CD4-positive, alpha-beta T cell treated with Interleukin-2 at 100 ng/mL for 4 hours (primary cell): Measurements from ENCODE around the gene GPR157.
"Not testable (repeated sequence)": the region's sequence is repeated elsewhere in the genome, so short reads cannot be mapped to it uniquely, and the experiment has no call there.

ENCODE experiments used
- DNase-seq: peaks from one replicate; pipeline ENCODE4 v3.0.0-alpha.2; 2020; ENCODE audit warnings: low spot score

GPR157 gene

DNA sequence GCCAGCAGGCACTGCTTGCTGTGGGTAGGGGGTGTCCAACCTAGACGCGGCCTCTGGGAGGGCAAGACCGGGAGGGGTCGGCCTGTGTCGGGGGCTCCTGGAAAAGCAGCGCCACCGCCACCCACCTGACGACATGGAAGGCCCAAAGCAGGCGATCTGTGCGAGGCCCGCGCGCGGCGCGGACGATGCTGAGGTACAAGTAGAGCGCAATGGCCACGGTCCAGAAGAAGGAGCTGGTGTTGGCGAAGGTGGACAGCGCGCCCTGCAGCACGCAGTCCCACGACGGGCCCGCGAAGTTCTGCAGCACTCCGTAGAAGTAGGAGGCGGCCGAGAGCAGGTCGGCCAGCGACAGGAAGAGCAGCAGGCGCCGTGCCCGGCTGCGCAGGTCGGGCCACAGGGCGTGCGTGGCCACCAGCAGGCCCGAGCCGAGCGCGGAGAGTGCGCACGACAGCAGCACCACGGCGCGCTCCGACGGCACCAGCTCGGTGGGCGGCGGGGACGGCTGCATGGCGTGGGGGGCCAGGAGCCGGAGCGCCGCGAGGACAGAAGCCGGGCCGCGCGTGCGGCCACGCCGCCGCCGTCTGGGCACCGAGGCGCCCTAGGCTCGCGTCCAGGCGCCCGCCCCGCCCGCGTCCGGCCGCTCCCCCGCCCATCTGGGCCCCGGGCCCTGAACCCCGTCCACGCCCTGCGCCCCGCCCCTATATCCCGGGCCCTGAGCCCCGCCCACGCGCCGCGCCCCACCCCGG, at the start of gene GPR157:
Gene GPR157 (minus strand): TSS at position 583 of the 746 bp plus-strand sequence. CDS start 75 bp downstream, at position 508.
- peak; percentile 78 for DNase-seq

DNA sequence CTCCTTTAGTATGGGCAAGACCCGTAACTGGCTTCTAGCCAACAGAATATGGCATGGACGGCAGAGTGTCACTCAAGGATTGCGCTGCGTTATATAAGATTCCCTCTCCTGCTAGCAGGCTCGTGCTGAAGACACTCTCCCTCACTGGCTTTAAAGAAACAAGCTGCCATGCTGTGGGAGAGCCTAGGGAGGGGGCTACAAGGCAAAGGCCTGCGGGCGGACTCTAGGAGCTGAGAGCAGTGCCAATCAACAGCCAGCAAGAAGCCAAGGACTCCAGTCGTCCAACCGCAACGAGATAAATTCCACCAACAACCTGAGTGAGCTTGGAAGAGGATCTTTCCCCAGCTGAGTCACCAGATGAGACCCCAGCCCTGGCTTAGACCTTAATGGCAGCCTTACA, 45.9 kb upstream of the GPR157 start:
- no peak for DNase-seq

- no peak for DNase-seq
Measured at GRCh38 chr1:9174243-9174642, 45.3 kb upstream of the GPR157 start.

GRCh38 chr1:9169601-9170137, 40.8 kb upstream of the GPR157 start:
- no peak for DNase-seq

DNA sequence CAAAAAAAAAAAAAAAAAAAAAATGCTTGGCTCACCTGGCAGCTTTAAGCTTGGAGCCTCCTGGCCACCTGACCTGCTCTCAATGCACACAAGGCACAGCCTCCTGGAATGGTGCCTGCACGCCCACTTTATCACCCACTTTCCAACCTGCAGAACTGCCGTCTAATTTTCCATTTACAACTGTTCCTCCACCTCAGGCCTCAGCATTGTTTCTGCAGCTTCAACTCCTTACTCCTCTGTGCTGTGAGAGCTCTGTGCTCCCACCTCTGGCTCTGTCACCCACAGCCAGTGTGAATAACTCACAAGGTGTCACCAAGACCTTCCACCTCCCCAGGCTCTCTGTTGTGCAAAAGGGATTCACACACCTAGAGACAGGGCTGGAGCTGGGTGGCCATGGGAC, 38.7 kb upstream of the GPR157 start:
- DNase-seq: no peak

GRCh38 chr1:9166289-9167235, 37.7 kb upstream of the GPR157 start:
- no peak for DNase-seq

GRCh38 chr1:9165396-9165795, 36.5 kb upstream of the GPR157 start:
- no peak for DNase-seq

DNA sequence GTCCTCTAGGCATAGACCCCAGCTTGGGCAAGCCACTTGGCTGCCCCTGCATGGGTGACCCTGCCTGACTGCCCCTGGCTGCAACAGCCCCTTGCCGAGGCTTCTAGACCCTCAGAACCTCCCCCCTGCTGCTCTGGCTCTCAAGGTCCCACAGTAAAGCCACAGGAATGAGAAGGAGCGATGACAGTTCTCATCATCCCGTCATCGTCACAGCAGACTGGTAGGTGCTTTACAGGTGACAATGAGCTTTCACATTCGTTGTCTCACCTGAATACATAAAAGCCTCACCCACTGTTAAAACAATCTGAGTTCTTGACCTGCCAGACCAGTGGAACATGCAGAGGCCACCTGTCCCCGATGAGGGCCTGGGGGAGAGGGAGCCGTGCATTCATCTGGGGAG, 36.0 kb upstream of the GPR157 start:
- no peak for DNase-seq

GRCh38 chr1:9164532-9164900, 35.6 kb upstream of the GPR157 start:
- no peak for DNase-seq

GRCh38 chr1:9161963-9162362, 33.1 kb upstream of the GPR157 start:
- no peak for DNase-seq

DNA sequence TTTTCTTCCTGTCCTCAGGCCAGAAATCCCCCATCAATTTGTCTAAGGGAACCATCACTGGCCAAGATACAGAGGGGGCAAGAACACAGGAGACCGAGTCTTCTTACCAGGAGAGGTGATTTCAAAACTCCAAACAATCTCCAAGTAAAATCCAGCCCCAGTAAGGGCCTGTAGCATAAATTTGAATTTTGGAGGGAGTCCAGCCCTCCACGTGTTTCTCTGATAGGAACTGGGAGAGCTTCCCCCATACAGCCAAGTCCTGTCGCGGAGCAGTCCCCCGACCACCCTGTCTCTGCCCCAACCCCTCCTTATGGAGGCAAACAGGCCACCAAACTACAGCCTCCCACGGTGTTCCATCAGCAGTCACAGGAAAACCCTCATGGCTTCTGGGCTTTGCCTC, 32.4 kb upstream of the GPR157 start:
- no peak for DNase-seq

DNA sequence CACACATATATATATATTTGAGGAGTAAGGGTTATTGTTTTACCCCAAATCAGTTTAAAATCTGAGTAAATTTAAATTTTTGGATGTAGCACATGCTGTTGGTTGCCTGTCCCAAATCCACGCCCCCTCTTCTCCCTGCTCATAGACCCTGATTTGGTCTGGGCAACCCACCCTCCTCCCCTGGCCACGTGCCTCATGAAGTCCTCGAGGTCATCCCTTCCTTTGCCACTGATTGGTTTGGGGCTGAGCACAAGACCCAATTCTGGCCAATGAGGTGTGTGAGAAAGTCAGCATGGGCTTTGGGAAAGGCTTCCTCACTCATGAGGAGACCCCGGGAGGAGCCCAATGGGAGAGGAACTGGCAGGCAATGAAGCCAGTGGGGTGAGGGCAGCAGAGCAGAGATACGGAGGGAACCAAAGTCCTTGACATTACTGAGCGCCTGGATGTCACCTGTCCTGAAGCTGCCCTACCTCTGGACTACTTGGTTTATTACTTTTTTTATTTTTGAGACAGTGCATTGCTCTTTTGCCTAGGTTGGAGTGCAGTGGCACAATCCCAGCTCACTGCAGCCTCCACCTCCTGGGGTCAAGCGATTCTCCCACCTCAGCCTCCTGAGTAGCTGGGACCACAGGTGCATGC, 31.3 kb upstream of the GPR157 start:
- DNase-seq: no peak

DNA sequence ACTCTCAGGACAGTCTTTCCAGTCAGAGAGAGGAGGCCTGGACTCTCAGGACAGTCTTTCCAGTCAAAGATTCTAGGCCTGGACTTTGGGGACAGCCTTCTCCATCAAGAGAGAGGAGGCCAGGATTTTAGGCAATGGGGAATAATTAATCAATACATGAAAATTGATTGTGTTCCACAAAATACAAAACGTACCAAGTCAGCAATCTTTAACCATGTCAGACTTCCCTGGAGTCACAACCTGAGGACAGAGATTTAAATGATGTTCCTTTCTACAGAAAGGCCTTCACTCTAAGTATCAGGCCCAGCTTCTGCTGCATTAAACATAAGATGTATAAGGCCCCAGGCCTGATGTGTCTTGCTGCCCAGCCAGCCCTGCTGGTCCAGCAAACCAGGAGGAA, 27.0 kb upstream of the GPR157 start:
- no peak for DNase-seq

DNA sequence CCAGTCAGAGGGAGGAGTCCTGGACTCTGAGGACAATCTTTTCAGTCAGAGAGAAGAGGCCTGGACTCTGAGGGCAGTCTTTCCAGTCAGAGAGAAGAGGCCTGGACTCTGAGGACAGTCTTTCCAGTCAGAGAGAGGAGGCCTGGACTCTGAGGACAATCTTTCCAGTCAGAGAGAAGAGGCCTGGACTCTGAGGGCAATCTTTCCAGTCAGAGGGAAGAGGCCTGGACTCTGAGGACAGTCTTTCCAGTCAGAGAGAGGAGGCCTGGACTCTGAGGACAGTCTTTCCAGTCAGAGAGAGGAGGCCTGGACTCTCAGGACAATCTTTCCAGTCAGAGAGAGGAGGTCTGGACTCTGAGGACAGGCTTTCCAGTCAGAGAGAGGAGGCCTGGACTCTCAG, 26.5 kb upstream of the GPR157 start:
- DNase-seq: not testable (repeated sequence)

DNA sequence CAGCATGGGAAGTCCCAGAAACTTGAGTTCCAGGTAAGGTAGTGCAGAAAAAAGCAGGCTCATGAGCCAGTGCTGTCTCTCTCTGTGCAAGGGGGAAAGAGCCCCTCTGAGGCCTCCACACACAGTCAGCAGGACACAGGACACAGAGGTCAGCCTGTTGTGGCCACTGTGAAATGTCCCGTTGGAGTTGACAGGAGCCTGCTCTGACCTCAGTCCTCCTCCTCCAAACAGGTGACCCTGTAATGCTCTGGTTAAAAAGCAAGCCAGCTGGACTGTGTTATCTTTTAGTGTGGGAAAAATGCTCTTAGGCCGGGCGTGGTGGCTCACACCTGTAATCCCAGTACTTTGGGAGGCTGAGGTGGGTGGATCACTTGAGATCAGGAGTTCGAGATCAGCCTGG, 24.2 kb upstream of the GPR157 start:
- DNase-seq: no peak

DNA sequence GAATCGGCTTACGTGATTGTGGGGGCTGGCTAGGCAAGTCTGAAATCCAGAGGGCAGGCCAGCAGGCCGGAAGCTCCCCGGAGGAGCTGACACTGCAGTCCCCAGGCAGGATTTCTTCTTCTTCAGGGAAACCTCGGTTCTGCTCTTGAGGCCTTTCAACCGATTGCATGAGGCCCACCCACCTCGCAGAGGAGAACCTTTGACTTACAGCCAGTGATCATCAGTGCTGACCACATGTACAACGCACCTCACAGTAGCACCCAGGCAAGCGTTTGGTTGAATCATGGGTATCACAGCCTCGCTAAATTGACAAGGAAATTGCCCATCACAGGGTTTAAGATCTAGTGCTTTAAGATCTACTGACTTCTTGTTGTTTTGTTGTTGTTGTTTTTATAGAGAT, 23.6 kb upstream of the GPR157 start:
- no peak for DNase-seq

DNA sequence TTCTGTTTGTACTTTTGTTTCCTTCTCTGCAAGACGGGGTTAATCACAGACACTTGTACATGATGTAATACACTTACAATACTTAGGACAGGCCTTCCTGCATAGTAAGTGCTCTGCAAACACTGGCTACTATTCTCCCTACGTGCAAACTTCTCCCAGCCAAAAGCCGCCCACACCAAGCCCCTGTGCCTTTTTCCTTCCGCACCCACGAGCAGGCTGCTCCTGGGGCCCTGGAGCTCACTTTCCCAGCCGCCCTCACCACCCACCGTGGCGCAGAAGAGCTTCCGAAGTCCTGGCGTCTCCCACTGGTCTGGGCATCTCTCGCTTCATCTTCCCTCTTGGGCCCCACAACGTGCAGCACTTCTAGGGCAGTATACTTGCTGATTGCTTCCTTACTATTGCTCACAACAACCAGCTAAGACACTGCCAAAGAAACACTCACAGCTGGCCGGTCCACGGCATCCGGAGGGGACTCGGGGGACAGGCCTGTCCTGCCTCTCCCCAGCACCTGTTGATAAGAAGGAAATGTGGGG, 22.5 kb upstream of the GPR157 start:
- DNase-seq: no peak

DNA sequence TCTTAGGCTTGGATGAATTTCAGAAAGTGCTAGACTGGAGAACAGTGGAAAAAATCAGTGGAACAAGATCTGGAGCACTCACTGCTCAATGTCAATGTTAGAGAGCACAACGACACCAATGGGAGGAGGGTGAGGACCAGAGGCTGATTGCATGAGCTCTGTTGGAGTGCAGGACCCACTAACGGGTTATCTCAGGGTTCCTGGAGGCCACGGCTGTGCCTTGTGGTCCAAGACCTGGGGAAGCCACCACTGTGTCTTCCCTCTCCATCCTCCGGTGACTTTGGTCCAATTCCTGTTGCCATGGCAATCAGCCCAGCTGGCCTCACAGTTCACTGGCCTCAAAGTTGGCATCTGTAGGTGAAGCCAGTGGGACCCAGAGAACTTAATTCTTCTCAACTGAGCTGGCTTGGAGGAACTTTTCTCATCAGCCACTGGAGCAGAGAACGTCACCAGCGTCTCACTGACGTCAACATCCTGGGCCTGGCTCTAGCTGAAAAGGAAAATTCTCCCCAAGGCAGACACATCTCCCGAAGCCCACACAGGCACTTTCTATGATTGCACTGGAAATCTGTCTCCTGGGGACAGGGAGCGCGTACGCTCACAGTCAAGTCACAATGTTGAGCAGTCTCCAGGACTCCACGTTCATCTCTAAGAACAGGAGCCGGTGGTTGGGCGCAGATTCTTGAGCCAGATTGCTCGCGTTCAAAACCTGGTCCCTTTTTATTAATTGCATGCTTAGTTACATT, 21.9 kb upstream of the GPR157 start:
- DNase-seq: no peak

- no peak for DNase-seq
Measured at GRCh38 chr1:9149837-9150581, 21.1 kb upstream of the GPR157 start.

DNA sequence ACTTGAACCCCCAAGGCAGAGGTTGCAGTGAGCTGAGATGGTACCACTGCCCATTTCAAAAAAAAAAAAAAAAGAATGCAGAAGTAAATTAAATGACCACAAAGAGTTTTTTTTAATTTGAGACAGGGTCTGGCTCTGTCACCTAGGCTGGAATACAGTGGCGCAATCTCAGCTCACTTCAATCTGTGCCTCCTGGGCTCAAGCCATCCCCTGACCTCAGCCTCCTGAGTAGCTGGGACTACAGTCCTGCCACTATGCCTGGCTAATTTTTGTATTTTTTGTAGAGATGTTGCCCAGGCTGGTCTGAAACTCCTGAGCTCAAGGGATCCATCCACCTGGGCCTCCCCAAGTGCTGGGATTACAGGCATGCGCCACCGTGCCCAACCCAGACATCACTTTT, 20.2 kb upstream of the GPR157 start:
- no peak for DNase-seq

DNA sequence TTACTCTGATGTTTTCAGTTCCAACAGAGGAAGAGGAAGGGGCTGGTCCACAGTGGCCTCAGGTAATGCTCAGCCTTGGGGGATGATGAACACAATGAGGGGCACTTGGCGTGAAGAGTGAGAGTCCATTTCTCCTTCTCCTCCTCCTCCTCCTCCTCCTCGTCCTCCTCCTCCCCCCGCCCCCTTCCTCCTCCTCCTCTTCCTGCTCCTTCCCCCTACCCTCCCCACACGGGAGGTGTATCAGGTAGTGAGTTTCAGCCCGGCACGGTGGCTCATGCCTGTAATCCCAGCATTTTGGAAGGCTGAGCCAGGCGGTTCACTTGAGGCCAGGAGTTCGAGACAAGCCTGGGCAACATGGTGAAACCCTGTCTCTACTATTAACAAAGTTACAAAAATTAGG, 17.3 kb upstream of the GPR157 start:
- no peak for DNase-seq
